GM18520 (cell line): Measurements from ENCODE around the gene KCNAB3.
"Not testable (repeated sequence)": the region's sequence is repeated elsewhere in the genome, so short reads cannot be mapped to it uniquely, and the experiment has no call there.

Experiments used
- ATAC-seq: cut with Tn5 transposase; IDR thresholded peaks from one replicate; pipeline ENCODE4 v1.9.1; 2021; ENCODE audit not compliant: unreplicated experiment

The KCNAB3 gene

DNA sequence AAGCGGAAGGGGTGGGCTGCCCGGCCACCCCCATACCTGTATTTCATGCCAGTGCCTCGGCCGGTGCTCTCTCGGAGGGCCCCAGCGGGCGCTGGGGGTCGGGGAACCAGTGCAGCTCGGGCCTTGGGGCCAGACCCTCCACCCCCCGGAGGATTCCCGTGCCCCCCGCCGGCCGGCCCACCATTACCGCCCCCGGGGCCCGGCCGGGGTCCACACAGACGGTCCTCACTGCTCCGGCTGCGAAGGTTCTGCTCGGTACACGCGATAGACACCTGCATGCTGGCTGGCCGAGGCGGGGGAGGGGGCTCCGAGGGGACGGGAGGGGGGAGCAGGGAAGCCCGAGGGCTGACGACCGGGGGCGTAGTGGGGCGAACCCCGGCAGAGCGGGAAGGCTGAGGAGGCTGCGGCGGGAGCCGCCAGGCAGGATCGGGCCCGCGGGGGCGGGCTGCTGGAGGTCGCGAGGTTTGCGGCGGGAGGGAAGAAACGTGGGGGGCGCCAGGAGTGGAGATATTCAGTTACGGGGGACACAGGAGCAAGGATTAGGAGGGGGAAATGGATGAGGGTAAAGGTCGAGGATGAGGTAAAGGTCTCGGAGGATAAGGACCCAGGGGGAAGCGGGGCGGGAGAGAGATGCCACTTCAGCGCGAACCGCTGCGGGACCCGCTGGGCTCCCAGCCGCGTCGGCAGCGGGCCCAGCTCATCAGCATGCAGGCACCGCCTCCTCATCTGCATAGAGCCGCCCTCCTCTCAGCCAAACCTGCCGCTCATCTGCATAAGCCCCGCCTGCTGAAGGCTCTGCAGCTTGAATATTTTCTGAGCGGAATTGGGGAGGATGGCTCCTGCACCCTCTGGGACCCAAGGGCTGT lies at the start of gene KCNAB3:
KCNAB3 (minus strand) TSS at position 699 of the 866 bp plus-strand sequence; CDS start at position 278, 421 bp downstream.
- no peak for ATAC-seq

DNA sequence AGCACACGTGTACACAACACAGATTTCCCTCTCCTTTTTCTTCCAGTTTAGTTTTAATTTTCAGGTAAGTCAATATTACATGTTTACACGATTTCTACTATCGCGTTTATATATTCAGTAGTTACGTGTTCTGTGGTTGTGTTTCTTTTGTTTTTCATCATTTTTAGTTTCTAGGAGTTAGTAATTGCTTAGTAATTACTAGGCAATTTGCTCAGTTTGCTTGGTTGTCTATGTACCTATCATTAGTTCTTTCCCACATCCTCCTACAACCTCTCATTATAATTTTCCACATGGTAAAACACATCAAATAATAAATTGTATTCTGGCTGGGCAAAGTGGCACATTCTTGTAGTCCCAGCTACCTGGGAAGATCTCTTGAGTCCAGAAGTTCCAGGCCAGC lies 48.1 kb upstream of the KCNAB3 start:
- no peak for ATAC-seq

GRCh38 chr17:7977039-7977438 lies 47.4 kb upstream of the KCNAB3 start:
- ATAC-seq = no peak

DNA sequence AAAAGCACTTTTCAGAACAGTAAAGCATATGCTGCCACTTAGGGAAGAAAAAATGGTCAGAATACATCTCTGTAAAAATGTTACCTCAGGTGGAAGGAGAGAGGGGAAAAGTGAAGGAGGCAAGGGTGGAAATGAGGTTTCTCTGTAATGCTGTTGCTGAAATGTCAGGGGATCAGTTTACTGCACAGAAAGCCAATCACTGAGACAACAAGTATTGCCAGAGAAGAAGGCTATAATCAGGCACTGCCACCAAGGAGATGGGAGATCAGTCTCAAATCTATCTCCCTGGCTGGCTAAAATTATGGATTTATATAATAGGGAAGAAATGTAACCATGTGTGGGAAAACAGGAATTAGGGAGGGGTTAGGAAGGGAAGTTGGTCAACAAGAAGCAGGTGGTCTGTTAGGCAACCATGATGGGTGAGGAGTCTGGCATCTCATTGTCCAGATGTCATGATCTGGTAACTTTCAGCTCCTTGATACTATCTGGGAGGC lies 45.0 kb upstream of the KCNAB3 start:
- no peak for ATAC-seq

DNA sequence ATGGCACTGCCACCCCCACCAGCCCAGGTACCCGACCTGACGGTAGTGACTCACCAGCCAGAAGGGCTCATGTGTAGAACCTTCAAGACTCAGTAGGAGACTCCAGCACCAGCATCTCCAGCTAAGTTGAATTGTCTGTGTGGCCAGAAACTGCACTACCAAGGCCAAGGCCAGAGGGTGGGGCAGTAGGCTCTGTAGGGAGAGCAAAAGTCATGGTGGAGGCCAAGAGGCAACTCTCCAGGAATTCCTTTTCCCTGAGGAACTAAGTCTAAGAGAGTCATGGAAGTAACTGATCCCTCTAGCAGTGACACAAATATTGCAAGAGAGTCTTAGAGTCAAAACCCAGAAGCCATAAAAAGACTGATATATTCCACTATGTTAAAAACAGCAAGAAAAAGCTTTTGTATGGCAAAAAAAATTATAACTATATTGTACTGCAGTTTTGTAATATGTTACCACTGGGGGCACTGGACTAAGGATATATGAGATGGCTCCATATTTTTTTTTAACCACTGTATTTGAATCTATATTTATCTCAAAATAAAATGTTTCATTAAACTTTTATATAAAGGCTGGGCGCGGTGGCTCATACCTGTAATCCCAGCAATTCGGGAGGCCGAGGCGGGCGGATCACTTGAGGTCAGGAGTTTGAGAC lies 42.6 kb upstream of the KCNAB3 start:
- no peak for ATAC-seq

DNA sequence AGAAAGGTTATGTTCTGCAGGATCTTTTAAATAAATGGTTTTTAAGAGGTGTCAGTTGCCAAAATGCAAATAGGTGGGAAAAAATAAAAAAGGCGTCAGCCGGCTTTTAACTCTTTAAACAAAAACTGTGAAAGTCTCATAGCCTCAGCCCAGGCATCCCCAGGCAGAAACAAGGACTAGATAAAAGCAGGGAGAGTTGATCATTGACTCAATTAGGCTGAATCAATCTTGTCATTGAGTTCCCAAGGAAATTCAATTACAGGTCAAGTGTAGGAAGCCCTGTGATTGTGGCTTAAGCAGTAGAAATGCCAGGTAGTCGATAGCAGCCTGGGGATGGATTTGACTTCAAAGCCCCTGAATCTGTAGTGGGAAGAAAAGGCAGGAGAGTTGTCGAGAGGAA lies 42.0 kb upstream of the KCNAB3 start:
- no peak for ATAC-seq

- ATAC-seq = no peak
Observed at GRCh38 chr17:7969433-7969832, 39.8 kb upstream of the KCNAB3 start.

DNA sequence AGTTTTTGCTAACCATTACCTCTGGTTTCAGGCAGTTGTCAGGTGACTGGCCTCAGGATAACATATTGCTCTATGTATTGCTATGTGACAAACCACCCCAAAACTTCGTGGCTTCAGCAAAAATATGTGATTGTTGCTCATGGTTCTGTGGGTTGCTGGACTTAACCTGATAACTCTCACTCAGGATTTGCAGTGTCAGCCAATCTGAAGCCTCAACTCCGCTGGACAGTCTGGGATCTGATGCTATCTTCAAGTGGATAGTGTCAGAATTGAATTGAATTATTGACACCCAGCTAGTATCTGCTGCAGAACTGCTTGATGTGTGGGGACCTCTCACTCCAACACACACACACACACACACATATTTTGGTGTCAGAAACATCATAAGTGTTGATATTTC lies 38.1 kb upstream of the KCNAB3 start:
- no peak for ATAC-seq

- no peak for ATAC-seq
Observed at GRCh38 chr17:7961421-7961820, 31.8 kb upstream of the KCNAB3 start.

DNA sequence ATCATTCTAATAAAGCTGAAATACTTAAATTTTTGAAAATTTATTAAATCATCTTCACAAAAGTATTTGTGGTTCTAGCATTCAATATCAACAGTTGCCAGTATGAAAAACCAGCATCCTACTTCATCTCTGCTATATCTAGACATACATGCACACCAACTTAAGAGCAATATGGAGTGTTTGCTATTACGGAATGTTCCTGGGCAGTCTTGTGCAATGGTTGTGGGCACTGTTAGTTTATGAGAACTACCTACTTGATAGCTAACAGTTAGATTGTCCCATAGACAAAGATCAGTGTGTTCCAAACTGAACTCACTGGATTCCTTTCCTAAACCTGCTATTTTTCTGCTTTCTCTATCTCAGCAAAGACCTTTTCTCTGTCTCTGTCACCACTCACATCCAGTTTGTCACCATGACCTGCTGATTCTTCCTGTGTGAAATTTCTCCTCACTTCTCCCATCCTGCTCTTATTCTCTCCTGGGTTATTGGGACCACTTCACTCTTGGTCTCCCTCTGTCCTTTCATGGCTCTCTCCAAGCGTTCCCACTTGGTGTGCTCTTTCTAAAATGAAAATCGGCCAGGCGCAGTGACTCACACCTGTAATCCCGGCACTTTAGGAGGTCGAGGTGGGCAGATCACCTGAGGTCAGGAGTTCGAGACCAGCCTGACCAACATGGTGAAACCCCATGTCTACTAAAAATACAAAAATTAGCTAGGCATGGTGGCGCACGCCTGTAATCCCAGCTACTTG lies 30.0 kb upstream of the KCNAB3 start:
- no peak for ATAC-seq

GRCh38 chr17:7956228-7956965 lies 26.7 kb upstream of the KCNAB3 start:
- no peak for ATAC-seq

DNA sequence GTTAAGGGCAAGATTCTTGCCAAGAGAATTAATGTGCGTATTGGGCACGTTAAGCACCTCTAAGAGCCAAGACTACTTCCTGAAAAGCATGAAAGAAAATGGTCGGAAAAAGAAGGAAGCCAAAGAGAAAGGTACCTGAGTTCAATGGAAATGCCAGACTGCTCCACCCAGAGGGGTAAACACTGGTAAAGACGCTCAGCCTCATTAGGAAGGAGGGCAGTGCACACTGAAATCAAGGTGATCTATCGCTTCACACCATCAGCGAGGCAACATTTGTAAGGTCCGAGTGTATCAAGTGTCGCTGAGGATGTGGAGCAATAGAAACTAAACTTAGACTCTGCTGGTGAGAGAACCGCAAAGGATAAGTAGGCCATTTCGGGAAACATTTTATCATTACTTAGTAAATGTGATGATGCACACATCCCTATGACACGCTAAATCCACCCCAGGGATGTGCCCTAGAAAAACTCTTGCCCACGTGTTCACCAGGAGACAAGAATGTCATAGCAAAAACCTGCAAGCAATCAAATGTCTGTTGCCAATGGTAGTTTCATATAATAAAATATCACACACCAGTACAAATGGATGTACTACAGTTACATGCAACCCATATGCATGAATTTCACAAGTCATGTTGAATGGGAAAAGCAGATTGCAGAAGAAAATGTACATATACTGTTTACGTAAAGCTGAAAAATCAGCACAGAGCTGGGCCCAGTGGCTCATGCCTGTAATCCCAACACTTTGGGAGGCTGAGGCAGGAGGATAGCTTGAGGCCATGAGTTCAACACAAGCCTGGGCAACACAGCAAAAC lies 26.0 kb upstream of the KCNAB3 start:
- no peak for ATAC-seq

DNA sequence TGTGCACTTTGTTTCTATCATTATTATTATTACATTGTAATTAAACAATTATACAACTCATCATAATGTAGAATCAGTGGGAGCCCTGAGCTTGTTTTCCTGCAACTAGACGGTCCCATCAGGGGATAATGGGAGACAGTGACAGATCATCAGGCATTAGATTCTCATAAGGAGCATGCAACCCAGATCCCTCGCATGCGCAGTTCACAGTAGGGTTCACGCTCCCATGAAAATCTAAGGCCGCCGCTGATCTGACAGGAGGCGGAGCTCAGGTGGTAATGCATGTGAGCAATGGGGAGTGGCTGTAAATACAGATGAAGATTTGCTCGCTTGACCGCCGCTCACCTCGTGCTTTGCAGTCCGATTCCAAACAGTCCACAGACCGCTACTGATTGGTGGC lies 23.6 kb upstream of the KCNAB3 start:
- not testable (repeated sequence) for ATAC-seq

DNA sequence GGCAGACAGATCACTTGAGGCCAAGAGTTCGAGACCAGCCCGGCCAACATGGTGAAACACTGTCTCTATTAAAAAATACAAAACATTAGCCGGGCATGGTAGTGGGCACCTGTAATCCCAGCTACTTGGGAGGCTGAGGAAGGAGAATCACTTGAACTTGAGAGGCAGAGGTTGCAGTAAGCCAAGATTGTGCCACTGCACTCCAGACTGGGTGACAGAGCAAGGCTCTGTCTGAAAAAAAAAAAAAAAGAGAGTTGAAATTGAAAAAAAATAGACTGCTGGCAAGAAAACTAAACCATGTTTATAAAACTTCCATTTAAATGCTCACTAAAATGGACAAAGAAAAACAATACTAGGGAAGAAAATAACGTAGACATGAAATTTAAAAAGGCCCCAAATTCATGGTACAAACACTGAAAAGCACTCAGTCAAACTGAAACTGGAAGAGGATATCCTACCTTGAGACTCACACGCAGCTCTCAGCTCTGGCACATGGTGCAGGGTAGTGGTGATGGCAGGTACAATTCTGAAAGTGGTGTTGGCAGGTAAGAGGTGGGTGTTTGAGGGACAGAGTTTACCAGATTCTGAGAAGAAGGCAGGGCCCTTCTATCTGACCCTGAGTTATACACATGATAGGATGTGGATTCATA lies 21.6 kb upstream of the KCNAB3 start:
- ATAC-seq = no peak

DNA sequence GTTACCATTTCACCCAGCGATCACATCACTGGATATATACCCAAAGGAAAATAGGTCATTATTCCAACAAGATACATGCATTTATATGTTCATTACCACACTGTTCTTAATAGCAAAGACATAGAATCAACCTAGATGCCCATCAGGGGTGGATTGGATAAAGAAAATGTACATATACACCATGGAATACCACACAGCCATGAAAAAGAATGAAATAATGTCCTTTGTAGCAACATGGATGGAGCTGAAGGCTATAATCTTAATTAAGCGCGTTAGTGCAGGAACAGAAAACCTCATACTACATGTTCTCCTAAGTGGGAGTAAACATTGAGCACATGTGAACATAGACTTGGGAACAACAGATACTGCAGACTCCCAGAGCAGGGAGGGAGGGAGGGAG lies 20.9 kb upstream of the KCNAB3 start:
- no peak for ATAC-seq

DNA sequence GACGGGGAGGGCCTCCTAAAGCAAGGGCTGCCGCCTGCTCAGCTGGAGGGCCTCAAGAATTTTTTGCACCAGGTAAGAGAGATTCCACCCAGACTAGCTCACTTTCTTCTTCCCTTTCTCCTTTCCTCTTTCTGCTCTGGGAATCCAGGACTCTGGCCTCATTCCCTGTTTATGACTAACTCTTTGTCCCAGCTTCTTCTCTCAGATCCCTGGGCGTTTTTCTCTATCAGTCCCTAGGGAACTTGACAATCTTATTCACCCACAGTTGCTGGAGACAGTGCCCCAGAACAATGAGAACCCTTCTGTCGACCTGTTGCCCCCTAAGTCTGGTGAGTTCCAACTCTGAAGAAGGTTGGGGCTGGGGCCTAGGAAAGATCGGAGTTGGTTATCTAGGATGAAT lies 18.0 kb upstream of the KCNAB3 start:
- no peak for ATAC-seq

DNA sequence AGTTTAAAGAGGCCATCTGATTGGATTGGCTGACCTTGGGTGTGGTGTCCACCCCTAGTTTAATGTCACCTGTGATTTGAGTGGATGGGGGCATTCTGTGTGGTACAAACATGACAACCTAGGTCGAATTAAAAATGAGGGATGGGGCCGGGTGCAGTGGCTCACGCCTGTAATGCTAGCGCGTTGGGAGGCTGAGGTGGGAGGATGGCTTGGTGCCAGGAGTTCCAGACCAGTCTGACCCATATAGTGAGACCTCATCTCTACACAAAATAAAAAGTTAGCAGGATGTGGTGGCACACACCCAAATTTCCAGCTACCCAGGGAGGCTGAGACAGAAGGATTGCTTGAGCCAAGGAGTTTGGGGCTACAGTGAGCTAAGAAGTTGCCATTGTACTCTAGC lies 16.8 kb upstream of the KCNAB3 start:
- ATAC-seq = no peak

DNA sequence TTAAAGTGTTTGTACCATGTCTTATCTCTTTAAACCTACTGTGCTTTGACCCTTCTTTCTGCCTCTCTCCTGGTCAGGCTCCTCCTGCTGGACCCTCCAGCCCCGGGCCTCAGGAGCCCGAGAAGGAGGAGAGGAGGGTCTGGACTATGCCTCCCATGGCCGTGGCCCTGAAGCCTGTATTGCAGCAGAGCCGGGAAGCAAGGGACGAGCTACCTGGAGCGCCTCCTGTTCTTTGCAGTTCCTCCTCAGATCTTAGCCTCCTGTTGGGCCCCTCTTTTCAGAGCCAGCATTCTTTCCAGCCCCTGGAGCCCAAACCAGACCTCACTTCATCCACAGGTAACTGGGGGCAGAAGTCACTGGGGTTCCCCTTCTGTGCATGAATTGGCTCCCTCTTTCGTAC lies 16.0 kb upstream of the KCNAB3 start:
- no peak for ATAC-seq

DNA sequence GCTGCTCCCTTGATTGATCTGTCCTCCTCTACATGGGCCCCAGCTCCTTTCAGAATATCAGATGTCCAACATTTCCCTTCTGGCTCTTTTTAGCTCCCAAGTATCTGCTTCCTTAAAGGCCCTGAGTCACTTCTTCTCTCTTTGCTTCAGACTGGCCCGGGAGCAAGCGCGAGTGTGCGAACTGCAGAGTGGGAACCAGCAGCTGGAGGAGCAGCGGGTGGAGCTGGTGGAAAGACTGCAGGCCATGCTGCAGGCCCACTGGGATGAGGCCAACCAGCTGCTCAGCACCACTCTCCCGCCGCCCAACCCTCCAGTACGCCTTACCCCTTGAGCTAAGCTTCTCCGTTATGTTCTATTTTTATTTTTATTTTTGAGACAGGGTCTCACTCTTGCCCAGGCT lies 14.7 kb upstream of the KCNAB3 start:
- no peak for ATAC-seq

- no peak for ATAC-seq
Observed at GRCh38 chr17:7943291-7943690, 13.6 kb upstream of the KCNAB3 start.
